RKO (cell line): ENCODE results near the gene ZBTB49.

Experiments used
- DNase-seq: peaks from one replicate; pipeline ENCODE4 v3.0.0-alpha.2; 2016; ENCODE audit warnings: low spot score

ZBTB49 gene

GRCh38 chr4:4358093-4358854 lies 68.2 kb downstream of the ZBTB49 start:
- no peak for DNase-seq

- no peak for DNase-seq
These were observed 71.8 kb downstream of the ZBTB49 start for GRCh38 chr4:4361883-4362282.

- DNase-seq, result no peak
These were observed 73.1 kb downstream of the ZBTB49 start for GRCh38 chr4:4362991-4363697.

- no peak for DNase-seq
These were observed 74.0 kb downstream of the ZBTB49 start for GRCh38 chr4:4364061-4364460.

GRCh38 chr4:4364486-4365208 lies 74.6 kb downstream of the ZBTB49 start:
- no peak for DNase-seq

GRCh38 chr4:4368809-4369580 lies 78.9 kb downstream of the ZBTB49 start:
- no peak for DNase-seq
